ENCODE measurements around the gene GALNT2.

The GALNT2 gene

GRCh38 chr1:230316864-230317745 lies 250.1 kb downstream of the GALNT2 start:
- no peaks in the 10 kb centered on the region for H3K27me3 ChIP-seq (replicated peaks; ENCODE audit: insufficient read depth, low read length)
- H3K4me3 ChIP-seq (ENCODE audit: low read length), result no peak overlapping the region
- no peaks in the 10 kb centered on the region for H3K36me3 ChIP-seq (replicated peaks; ENCODE audit: insufficient read depth, low read length)
- no peaks in the 10 kb centered on the region for H3K79me2 ChIP-seq (ENCODE audit: low read length)
- DNase-seq, result no peak
- no peak for TF ChIP-seq EZH2phosphoT487 (IDR thresholded peaks at IDR 0.05; ENCODE audit: low read length)
- TF ChIP-seq EZH2 (optimal IDR thresholded peaks at IDR 0.05; ENCODE audit: low read depth, low read length), result no peak
- no peak for TF ChIP-seq CTCF (IDR thresholded peaks at IDR 0.05; ENCODE audit: low read length)
- H3K4me2 ChIP-seq (ENCODE audit: low read depth, low read length), result no peak overlapping the region
- H3K9me3 ChIP-seq (replicated peaks; ENCODE audit: insufficient read depth, low read length), result no peaks in the 10 kb centered on the region
- no peak overlapping the region for H2AFZ ChIP-seq (ENCODE audit: low read length)
- no peaks in the 10 kb centered on the region for H4K20me1 ChIP-seq (ENCODE audit: insufficient read depth, low read length)
- no peaks in the 10 kb centered on the region for H3K4me1 ChIP-seq (ENCODE audit: low read length)
- no peak overlapping the region for H3K9ac ChIP-seq (ENCODE audit: low read length)
- H3F3A ChIP-seq (ENCODE audit: insufficient read depth, low read length), result no peaks in the 10 kb centered on the region
- no peak overlapping the region for H3K27ac ChIP-seq (ENCODE audit: low read length)
- no peaks in the 10 kb centered on the region for H3K9me2 ChIP-seq (replicated peaks; ENCODE audit: insufficient read depth, low read length)

GRCh38 chr1:230317823-230318819 lies 251.1 kb downstream of the GALNT2 start:
- Histone ChIP-seq H4K20me1 (ENCODE audit: insufficient read depth, low read length) (no peaks in the 10 kb centered on the region), H3K36me3 (replicated peaks; ENCODE audit: insufficient read depth, low read length) (no peaks in the 10 kb centered on the region), H2AFZ (ENCODE audit: low read length) (no peak overlapping the region), H3K4me3 (ENCODE audit: low read length) (no peak overlapping the region), H3K9ac (ENCODE audit: low read length) (no peak overlapping the region), H3K27me3 (replicated peaks; ENCODE audit: insufficient read depth, low read length) (no peaks in the 10 kb centered on the region), H3K79me2 (ENCODE audit: low read length) (no peaks in the 10 kb centered on the region), H3K4me1 (ENCODE audit: low read length) (no peaks in the 10 kb centered on the region), H3K4me2 (ENCODE audit: low read depth, low read length) (no peak overlapping the region), H3K9me2 (replicated peaks; ENCODE audit: insufficient read depth, low read length) (no peaks in the 10 kb centered on the region), H3K9me3 (replicated peaks; ENCODE audit: insufficient read depth, low read length) (no peaks in the 10 kb centered on the region), H3K27ac (ENCODE audit: low read length) (no peak overlapping the region), H3F3A (ENCODE audit: insufficient read depth, low read length) (no peaks in the 10 kb centered on the region)
- no peak for TF ChIP-seq CTCF (IDR thresholded peaks at IDR 0.05; ENCODE audit: low read length)
- no peak for TF ChIP-seq EZH2phosphoT487 (IDR thresholded peaks at IDR 0.05; ENCODE audit: low read length)
- TF ChIP-seq EZH2 (optimal IDR thresholded peaks at IDR 0.05; ENCODE audit: low read depth, low read length), result no peak
- no peak for DNase-seq

GRCh38 chr1:230319014-230319747 lies 252.1 kb downstream of the GALNT2 start:
- Histone ChIP-seq H3F3A (ENCODE audit: insufficient read depth, low read length) (no peaks in the 10 kb centered on the region), H3K27ac (ENCODE audit: low read length) (no peak overlapping the region), H3K79me2 (ENCODE audit: low read length) (no peaks in the 10 kb centered on the region), H3K4me1 (ENCODE audit: low read length) (no peaks in the 10 kb centered on the region), H3K4me3 (ENCODE audit: low read length) (no peak overlapping the region), H2AFZ (ENCODE audit: low read length) (no peak overlapping the region), H3K36me3 (replicated peaks; ENCODE audit: insufficient read depth, low read length) (no peaks in the 10 kb centered on the region), H3K9ac (ENCODE audit: low read length) (no peak overlapping the region), H3K9me2 (replicated peaks; ENCODE audit: insufficient read depth, low read length) (no peaks in the 10 kb centered on the region), H3K9me3 (replicated peaks; ENCODE audit: insufficient read depth, low read length) (no peaks in the 10 kb centered on the region), H3K27me3 (replicated peaks; ENCODE audit: insufficient read depth, low read length) (no peaks in the 10 kb centered on the region), H3K4me2 (ENCODE audit: low read depth, low read length) (no peak overlapping the region), H4K20me1 (ENCODE audit: insufficient read depth, low read length) (no peaks in the 10 kb centered on the region)
- TF ChIP-seq EZH2phosphoT487 (IDR thresholded peaks at IDR 0.05; ENCODE audit: low read length) (no peak), EZH2 (optimal IDR thresholded peaks at IDR 0.05; ENCODE audit: low read depth, low read length) (no peak), CTCF (IDR thresholded peaks at IDR 0.05; ENCODE audit: low read length) (no peak)
- no peak for DNase-seq

All from MM.1S (cell line).